Dedifferentiated amniotic fluid mesenchymal stem cell (primary cell): ENCODE results near the gene CDC27.
A peak's percentile ranks its signal among the peaks of the same experiment; 100 is the strongest.
"Not testable (repeated sequence)": the region's sequence is repeated elsewhere in the genome, so short reads cannot be mapped to it uniquely, and the experiment has no call there.

ENCODE experiments used
- DNase-seq: peaks from one replicate; pipeline ENCODE4 v3.0.0-alpha.2; 2016; ENCODE audit errors: extremely low spot score

The CDC27 gene

GRCh38 chr17:47134354-47134753 is 54.7 kb downstream of the CDC27 start:
- not testable (repeated sequence) for DNase-seq

GRCh38 chr17:47131761-47132160 is 57.3 kb downstream of the CDC27 start:
- no peak for DNase-seq

- not testable (repeated sequence) for DNase-seq
These were observed 62.3 kb downstream of the CDC27 start for GRCh38 chr17:47126835-47127234.

GRCh38 chr17:47123262-47123661 is 65.8 kb downstream of the CDC27 start:
- not testable (repeated sequence) for DNase-seq

GRCh38 chr17:47120521-47121095 is 68.5 kb downstream of the CDC27 start:
- no peak for DNase-seq

- DNase-seq: peak; percentile 36
These were observed 69.2 kb downstream of the CDC27 start for GRCh38 chr17:47119746-47120520.

GRCh38 chr17:47117386-47117785 is 71.7 kb downstream of the CDC27 start:
- no peak for DNase-seq

GRCh38 chr17:47106130-47106529 is 83.0 kb downstream of the CDC27 start:
- no peak for DNase-seq

- not testable (repeated sequence) for DNase-seq
These were observed 83.8 kb downstream of the CDC27 start for GRCh38 chr17:47105246-47105645.

- DNase-seq: no peak
These were observed 86.2 kb downstream of the CDC27 start for GRCh38 chr17:47102914-47103313.

- DNase-seq: peak; percentile 86
These were observed 88.9 kb downstream of the CDC27 start for GRCh38 chr17:47099987-47100711.

GRCh38 chr17:47099451-47099986 is 89.6 kb downstream of the CDC27 start:
- no peak for DNase-seq

- DNase-seq: no peak
These were observed 92.8 kb downstream of the CDC27 start for GRCh38 chr17:47096343-47096742.

- DNase-seq: no peak
These were observed 93.8 kb downstream of the CDC27 start for GRCh38 chr17:47095268-47095667.

- DNase-seq: no peak
These were observed 102.0 kb downstream of the CDC27 start for GRCh38 chr17:47087093-47087492.

GRCh38 chr17:47085736-47086135 is 103.4 kb downstream of the CDC27 start:
- no peak for DNase-seq

GRCh38 chr17:47078801-47079200 is 110.3 kb downstream of the CDC27 start:
- no peak for DNase-seq

GRCh38 chr17:47077576-47077975 is 111.5 kb downstream of the CDC27 start:
- DNase-seq: no peak

- DNase-seq: peak; percentile 53
These were observed 112.9 kb downstream of the CDC27 start for GRCh38 chr17:47076171-47076570.

GRCh38 chr17:47074361-47074760 is 114.7 kb downstream of the CDC27 start:
- not testable (repeated sequence) for DNase-seq

GRCh38 chr17:47073629-47074028 is 115.5 kb downstream of the CDC27 start:
- not testable (repeated sequence) for DNase-seq

- DNase-seq: no peak
These were observed 116.2 kb downstream of the CDC27 start for GRCh38 chr17:47072886-47073285.
